DOHH2 (cell line): Measurements from ENCODE around the gene STPG4.

Experiments used
- EZH2phosphoT487 ChIP-seq: fragments of 200-600 bp; sonication (generic); IDR thresholded peaks from 2 replicates; pipeline ENCODE4 v1.6.1; 2017; ENCODE audit warnings: borderline replicate concordance, mild to moderate bottlenecking, antibody characterized with exemption, low read length, moderate library complexity, mixed read lengths
- TF ChIP-seq, protein P1 (sequence below): fragments of 200-600 bp; sonication (generic); IDR thresholded peaks from one replicate; pipeline ENCODE4 v1.5.1; 2014; ENCODE audit warnings: antibody characterized with exemption, mild to moderate bottlenecking, low read depth, low read length; ENCODE audit not compliant: poor library complexity, severe bottlenecking

DNA sequence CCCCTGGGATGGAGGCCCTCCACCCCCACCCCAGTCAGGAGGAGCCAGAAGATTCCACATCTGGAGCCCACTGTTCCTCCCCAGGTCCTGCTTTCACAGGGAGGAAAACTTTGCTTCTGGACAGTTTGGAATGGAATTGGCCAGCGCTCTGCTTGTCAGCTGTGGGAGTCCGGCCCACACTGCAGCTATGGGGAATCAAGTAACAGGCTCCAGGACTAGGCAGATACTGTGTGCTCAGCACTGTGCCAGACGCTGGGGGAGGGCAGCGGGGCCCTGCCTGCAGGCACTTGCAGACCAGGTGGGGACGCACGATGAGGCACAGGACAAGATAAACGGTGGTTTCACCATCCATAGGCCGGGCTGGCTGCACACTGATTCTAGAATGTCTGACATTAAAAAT is 114.0 kb downstream of the STPG4 start:
- TF ChIP-seq, protein P1, sequence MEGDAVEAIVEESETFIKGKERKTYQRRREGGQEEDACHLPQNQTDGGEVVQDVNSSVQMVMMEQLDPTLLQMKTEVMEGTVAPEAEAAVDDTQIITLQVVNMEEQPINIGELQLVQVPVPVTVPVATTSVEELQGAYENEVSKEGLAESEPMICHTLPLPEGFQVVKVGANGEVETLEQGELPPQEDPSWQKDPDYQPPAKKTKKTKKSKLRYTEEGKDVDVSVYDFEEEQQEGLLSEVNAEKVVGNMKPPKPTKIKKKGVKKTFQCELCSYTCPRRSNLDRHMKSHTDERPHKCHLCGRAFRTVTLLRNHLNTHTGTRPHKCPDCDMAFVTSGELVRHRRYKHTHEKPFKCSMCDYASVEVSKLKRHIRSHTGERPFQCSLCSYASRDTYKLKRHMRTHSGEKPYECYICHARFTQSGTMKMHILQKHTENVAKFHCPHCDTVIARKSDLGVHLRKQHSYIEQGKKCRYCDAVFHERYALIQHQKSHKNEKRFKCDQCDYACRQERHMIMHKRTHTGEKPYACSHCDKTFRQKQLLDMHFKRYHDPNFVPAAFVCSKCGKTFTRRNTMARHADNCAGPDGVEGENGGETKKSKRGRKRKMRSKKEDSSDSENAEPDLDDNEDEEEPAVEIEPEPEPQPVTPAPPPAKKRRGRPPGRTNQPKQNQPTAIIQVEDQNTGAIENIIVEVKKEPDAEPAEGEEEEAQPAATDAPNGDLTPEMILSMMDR, result no peak
- no peak for TF ChIP-seq EZH2phosphoT487
